NCI-H510A treated with DMSO at 0.1 percent for 48 hours (cell line): ENCODE data around the gene KRTAP5-3.
"Not testable (repeated sequence)": the region's sequence is repeated elsewhere in the genome, so short reads cannot be mapped to it uniquely, and the experiment has no call there.

Source experiments
- DNase-seq: peaks from one replicate; lab custom pipeline; 2025; lab: John Stamatoyannopoulos, UW

KRTAP5-3 gene

DNA sequence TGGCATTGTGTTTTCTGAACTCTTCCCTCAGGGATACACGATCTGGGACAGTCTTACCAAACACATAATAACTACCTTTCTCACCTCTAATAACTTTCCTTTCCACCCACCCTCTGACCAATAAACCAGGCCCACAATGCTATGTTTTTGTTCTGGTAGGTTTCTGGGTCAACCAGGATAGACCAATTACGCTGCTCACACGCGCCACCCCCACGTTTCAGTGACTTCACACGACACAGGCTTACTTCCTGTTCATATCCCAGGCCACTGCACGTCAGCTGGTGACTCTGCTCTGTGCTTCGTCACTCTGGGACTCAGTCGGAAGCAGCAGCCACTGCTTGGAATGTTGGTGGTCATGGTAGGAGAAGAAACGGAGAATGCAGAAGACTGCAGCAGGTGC is 11.2 kb upstream of the KRTAP5-3 start:
- DNase-seq, result no peak

DNA sequence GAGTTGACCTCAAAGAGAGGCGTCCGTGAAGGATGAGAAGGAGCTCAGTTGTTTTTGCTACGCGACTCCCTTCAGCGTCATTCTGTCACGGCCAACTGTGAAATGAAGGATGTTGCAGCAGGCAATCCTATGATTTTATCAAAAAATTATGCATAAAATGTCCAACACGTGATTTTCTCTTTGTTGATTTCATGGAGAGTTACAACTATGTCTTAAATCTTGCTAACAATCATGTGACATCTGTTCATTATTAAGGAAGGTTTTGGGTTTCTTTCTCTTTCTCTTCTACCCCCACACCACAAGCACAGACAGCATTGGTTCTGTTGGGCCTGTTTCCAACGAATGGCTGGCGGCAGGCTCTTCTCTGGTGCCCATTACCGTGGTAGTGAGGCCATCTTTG is 10.0 kb upstream of the KRTAP5-3 start:
- no peak for DNase-seq

- DNase-seq, result not testable (repeated sequence)
Measured at GRCh38 chr11:1607901-1608300, 362 bp downstream of the KRTAP5-3 start.

GRCh38 chr11:1607156-1607845 is 962 bp downstream of the KRTAP5-3 start:
- DNase-seq, result not testable (repeated sequence)

- not testable (repeated sequence) for DNase-seq
Measured at GRCh38 chr11:1605923-1606322, 2.3 kb downstream of the KRTAP5-3 start.

GRCh38 chr11:1604711-1605110 is 3.6 kb downstream of the KRTAP5-3 start:
- no peak for DNase-seq

- DNase-seq, result no peak
Measured at GRCh38 chr11:1604181-1604580, 4.1 kb downstream of the KRTAP5-3 start.

DNA sequence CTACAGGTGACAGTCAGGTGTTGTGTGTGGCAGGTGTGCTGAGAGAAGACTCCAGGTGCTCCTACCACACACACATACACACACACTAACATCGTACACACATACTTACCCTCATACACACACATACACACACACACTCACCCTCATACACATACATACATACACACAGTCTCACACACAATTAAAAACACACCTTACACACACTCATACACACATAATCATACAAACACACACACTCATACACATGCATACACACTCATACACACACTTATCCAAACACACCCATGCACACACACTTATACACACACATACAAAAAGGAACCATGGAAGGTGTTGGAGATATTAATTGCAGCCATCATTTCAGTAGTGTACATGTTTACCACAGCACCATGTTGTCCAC is 4.6 kb downstream of the KRTAP5-3 start:
- no peak for DNase-seq

- DNase-seq, result not testable (repeated sequence)
Measured at GRCh38 chr11:1601663-1602062, 6.6 kb downstream of the KRTAP5-3 start.

- DNase-seq, result no peak
Measured at GRCh38 chr11:1600626-1601025, 7.6 kb downstream of the KRTAP5-3 start.

DNA sequence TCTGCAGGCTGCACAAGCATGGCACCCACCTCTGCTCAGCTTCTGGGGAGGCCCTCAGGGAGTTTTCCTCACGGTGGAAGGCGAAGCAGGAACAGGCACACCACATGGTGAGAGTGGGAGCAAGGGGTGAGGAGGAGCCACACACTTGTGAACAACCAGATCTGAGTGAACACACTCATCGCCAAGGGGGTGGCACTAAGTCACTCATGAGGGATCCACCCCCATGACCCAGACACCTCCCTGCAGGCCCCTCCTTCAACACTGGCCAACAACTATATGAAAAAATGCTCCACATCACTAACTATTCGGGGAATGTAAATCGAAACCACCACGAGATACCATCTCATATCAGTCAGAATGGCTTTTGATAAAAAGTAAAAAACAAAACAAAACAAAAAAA is 9.4 kb downstream of the KRTAP5-3 start:
- DNase-seq, result no peak

GRCh38 chr11:1598406-1598805 is 9.9 kb downstream of the KRTAP5-3 start:
- DNase-seq, result not testable (repeated sequence)

GRCh38 chr11:1597994-1598380 is 10.3 kb downstream of the KRTAP5-3 start, which contains the start of gene KRTAP5-2:
TSS of gene KRTAP5-2 (minus strand) at chr11:1598294. CDS start at chr11:1598250, 44 bp downstream.
- DNase-seq, result no peak

DNA sequence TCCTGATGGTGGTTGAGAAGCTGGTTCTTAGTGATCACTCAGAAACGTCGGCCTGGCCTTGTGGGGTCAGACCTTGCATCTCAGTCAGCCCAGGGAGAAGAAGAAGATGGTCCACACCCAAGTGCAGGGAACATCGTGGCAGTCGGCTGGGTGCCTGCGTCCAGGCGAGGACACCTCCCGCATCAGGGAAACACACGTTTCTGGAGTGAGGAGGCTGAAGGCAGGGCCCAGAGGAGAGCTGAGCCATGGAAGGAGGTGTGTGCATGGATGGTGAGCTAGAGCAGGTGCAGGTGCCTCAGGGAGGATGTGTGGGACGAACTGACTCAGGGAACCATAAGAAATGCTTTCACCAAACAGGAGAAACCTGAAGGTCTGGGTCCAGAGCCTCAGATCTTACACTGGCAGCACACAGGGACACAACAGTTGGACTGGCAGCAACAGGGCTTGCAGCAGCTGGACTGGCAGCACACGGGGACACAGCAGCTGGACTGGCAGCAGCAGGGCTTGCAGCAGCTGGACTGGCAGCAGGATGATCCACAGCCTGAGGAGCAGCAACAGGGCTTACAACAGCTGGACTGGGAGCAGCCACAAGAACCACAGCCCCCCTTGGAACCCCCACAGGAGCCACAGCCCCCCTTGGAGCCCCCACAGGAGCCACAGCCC is 10.8 kb downstream of the KRTAP5-3 start:
- no peak for DNase-seq

DNA sequence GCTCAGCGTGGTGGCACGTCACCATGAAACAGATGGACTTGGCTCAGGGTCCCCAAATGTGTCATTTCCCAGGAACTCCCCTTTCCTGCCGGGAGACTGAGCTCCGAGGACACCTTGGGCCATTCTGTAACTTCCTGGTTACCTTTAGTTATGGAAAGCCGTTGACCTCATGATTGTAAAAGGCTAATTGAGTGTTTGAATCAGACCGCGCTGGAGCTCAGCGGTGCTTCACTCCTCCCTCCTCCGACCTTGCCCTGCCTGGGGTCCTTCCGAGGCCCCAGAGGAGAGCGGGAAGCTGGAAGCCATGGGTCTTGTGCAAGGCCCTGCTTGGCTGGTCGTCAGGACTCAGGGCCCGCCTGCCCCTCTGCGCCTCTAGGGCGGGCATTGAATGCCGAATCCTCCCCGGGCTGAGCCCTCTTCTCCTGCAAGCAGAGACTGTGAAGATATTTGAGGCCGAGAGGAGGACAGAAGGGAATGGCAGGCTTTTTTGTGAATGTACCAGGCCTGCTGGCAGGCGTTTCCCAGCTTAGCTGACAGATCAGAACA is 11.6 kb downstream of the KRTAP5-3 start:
- DNase-seq, result not testable (repeated sequence)

DNA sequence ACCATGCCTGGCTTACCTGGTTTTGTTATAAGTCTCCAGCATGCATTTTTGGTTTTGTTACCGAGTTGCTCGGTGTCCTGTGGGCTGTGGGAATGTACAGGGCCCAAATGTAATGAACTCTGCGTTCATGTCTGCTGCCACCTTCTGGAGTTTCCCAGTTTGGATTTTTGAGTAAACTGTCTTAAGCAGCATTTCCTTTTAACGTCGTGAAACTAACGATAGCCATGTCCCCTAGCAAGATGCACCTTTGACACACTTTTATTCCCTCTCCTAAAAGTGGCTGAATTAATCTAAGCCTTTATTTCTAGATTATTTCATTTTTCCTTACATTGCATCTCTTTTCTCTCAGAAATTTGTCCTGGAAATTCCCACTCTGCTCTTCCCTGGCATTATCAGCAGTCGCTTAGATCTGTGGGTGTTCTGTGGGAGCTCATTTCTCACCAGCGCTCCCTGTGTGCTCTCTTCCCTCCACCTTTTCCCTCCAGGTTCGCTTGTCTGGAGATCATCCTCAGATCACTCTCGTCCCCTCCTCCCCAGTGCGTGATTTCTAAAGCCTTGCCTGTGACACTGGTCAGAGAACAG is 12.2 kb downstream of the KRTAP5-3 start:
- DNase-seq, result not testable (repeated sequence)

DNA sequence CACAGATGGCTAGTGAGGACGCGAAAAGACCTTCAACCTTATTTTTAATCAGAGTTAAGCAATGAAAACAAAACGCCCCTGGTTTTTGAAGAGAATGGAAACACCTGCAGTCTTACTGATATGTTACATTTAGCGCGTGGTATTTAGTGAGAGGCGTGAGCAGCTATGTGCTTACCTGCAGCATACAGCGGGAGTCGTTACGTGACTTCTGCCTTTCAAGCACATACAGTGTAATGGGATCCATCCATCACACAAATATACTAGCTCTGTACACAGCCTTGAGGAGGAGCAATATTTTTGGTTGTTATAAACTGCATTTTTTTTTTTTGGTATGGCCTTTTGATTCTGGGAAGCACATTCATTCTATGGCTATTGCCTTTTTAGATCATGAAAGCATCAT is 15.6 kb downstream of the KRTAP5-3 start:
- no peak for DNase-seq

DNA sequence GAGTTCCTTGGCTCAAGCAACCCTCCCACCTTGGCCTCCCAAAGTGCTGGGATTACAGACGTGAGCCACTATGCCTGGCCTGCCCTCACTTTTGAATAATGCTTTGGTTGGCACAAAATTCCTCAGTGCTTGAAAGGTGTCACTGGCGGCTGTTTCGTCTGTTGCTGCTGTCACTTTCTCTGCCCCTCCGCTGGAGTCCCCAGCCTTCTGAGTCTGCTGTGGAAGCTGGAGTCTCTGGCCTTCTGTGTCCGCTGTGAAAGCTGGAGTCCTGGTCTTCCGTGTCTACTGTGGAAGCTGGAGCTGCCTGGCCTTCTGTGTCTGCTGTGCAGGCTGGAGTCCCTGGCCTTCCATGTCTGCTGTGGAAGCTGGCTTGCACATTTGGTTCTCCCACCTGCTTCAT is 18.3 kb downstream of the KRTAP5-3 start:
- DNase-seq, result no peak

- not testable (repeated sequence) for DNase-seq
Measured at GRCh38 chr11:1589191-1589963, 18.9 kb downstream of the KRTAP5-3 start.

DNA sequence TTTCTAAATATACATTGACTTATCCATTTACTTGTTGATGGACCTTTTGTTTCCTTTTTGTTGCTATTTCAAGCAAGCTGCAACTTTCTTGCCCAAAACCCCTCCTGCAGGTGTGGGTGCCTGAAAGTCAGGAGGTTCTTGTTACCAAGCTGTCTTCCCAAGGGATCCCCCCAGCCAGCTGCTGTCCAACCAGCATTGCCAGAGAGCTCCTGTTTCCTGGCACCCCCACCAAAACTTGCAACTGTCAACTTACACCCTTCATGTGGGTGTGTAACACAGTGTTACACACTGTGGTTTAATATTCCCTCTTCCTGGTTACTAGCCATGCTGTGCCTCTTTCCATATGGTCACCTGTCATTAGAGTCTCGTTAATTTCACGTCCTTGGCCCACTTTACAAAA is 21.6 kb downstream of the KRTAP5-3 start:
- no peak for DNase-seq

- not testable (repeated sequence) for DNase-seq
Measured at GRCh38 chr11:1584661-1585370, 23.4 kb downstream of the KRTAP5-3 start, which contains the start of gene KRTAP5-1. TSS of gene KRTAP5-1 (minus strand) at chr11:1585283. CDS start at chr11:1585249, 34 bp downstream.
